B cell (primary cell): ENCODE results near the gene VCAM1.

Source experiments
- CTCF ChIP-seq: fragments of 200-600 bp; IDR thresholded peaks from one replicate; pipeline ENCODE4 v1.8.0; 2022; ENCODE audit warnings: antibody characterized with exemption, mild to moderate bottlenecking
- EZH2 ChIP-seq: IDR thresholded peaks from 2 replicates; pipeline ENCODE4 v1.6.1; 2012; ENCODE audit warnings: borderline replicate concordance, low read depth, mild to moderate bottlenecking, moderate library complexity, low read length; ENCODE audit not compliant: insufficient read depth, poor library complexity, severe bottlenecking

DNA sequence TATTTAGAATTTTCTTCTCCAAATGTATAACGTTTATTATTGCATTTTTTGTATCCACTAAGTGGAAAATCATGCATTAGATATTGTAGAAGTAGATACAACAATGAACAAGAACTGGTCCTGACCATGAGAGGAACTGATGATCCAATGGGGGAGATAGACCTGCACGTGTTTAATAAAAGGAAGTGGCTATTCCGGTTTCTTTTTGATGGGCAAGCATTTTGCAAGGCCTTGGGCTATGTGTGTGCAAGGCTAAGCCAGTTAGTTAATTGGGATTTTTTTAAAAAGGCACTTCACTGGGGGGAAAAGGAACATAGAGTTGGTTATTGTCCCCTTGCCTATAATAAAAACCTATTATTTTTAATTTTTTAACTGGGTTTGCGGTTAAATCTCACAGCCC, 961 bp upstream of the VCAM1 start:
- TF ChIP-seq CTCF, result no peak
- TF ChIP-seq EZH2, result no peak
